Fibroblast of the aortic adventitia (primary cell): Measurements from ENCODE around the gene DRC3. TPM values are rescaled to one million over a fixed set of nuclear protein-coding genes. Genes with fewer than 3 reads are reported as not detected.

ENCODE experiments used
- DNase-seq: peaks from one replicate; pipeline ENCODE4 v3.0.0-alpha.2; 2010; ENCODE audit warnings: low read depth
- H3K4me3 ChIP-seq: 2 replicates; pipeline ENCODE4 v1.5.1; 2011; ENCODE audit warnings: low read depth, mild to moderate bottlenecking, control low read depth, low read length, moderate library complexity
- CTCF ChIP-seq: IDR thresholded peaks from 2 replicates; pipeline ENCODE4 v1.5.1; 2011; ENCODE audit warnings: mild to moderate bottlenecking, low read length, control low read depth, inconsistent platforms; ENCODE audit not compliant: insufficient read depth
- total RNA-seq: library from RNA; depleted of rRNA; stranded (reverse); fragments of >200 nt; gene quantifications from 2 replicates; pipeline ENCODE4 v1.2.3, GENCODE V29; 2012; ENCODE audit warnings: low replicate concordance

Gene DRC3
- total RNA-seq, 1 donor: 1.8 TPM

GRCh38 chr17:17976931-17977570, 4.4 kb downstream of the DRC3 start:
- no peak overlapping the region for H3K4me3 ChIP-seq
- DNase-seq: no peak
- no peak for TF ChIP-seq CTCF

GRCh38 chr17:17978481-17979424, 6.1 kb downstream of the DRC3 start:
- no peak for DNase-seq
- no peak overlapping the region for H3K4me3 ChIP-seq
- no peak for TF ChIP-seq CTCF

GRCh38 chr17:17979778-17980177, 7.1 kb downstream of the DRC3 start:
- no peak for DNase-seq
- no peak for TF ChIP-seq CTCF
- no peak overlapping the region for H3K4me3 ChIP-seq

GRCh38 chr17:17981330-17981729, 8.7 kb downstream of the DRC3 start:
- H3K4me3 ChIP-seq: no peak overlapping the region
- no peak for DNase-seq
- no peak for TF ChIP-seq CTCF

- H3K4me3 ChIP-seq: no peak overlapping the region
- TF ChIP-seq CTCF: no peak
- DNase-seq: no peak
These were observed 10.1 kb downstream of the DRC3 start for GRCh38 chr17:17982801-17983200.

- H3K4me3 ChIP-seq: no peak overlapping the region
- no peak for DNase-seq
- no peak for TF ChIP-seq CTCF
These were observed 10.7 kb downstream of the DRC3 start for GRCh38 chr17:17983376-17983775.
